Measurements from ENCODE around the gene TMEM82.

TMEM82 gene

GRCh38 chr1:15736038-15736891 is 6.0 kb upstream of the TMEM82 start, which contains the start of gene SLC25A34:
Gene SLC25A34 (plus strand): TSS chr1:15736258. CDS start chr1:15736486, 228 bp downstream.
- peak; percentile 85 for DNase-seq (ENCODE audit: low spot score)

- no peak for DNase-seq (ENCODE audit: low spot score)
Measured at GRCh38 chr1:15736892-15737261, 5.4 kb upstream of the TMEM82 start.

GRCh38 chr1:15737324-15738319 is 4.7 kb upstream of the TMEM82 start:
- DNase-seq (ENCODE audit: low spot score), result no peak

- DNase-seq (ENCODE audit: low spot score), result no peak
Measured at GRCh38 chr1:15738416-15739113, 3.7 kb upstream of the TMEM82 start.

- DNase-seq (ENCODE audit: low spot score), result no peak
Measured at GRCh38 chr1:15739259-15739658, 3.0 kb upstream of the TMEM82 start.

- no peak for DNase-seq (ENCODE audit: low spot score)
Measured at GRCh38 chr1:15739745-15740144, 2.6 kb upstream of the TMEM82 start.

- peak; percentile 93 for DNase-seq (ENCODE audit: low spot score)
Measured at GRCh38 chr1:15740924-15741850, 1.1 kb upstream of the TMEM82 start.

- no peak for DNase-seq (ENCODE audit: low spot score)
Measured at GRCh38 chr1:15744122-15744679, 1.9 kb downstream of the TMEM82 start.

GRCh38 chr1:15747378-15747777 is 5.1 kb downstream of the TMEM82 start:
- DNase-seq (ENCODE audit: low spot score), result no peak

GRCh38 chr1:15748264-15748663 is 6.0 kb downstream of the TMEM82 start:
- DNase-seq (ENCODE audit: low spot score), result no peak

- no peak for DNase-seq (ENCODE audit: low spot score)
Measured at GRCh38 chr1:15748690-15749398, 6.5 kb downstream of the TMEM82 start.

- no peak for DNase-seq (ENCODE audit: low spot score)
Measured at GRCh38 chr1:15749399-15750291, 7.3 kb downstream of the TMEM82 start.

- DNase-seq (ENCODE audit: low spot score), result no peak
Measured at GRCh38 chr1:15750924-15751323, 8.6 kb downstream of the TMEM82 start.

GRCh38 chr1:15751717-15752116 is 9.4 kb downstream of the TMEM82 start:
- DNase-seq (ENCODE audit: low spot score), result no peak

GRCh38 chr1:15753776-15754175 is 11.5 kb downstream of the TMEM82 start:
- DNase-seq (ENCODE audit: low spot score), result no peak

- no peak for DNase-seq (ENCODE audit: low spot score)
Measured at GRCh38 chr1:15755021-15755645, 12.8 kb downstream of the TMEM82 start.

GRCh38 chr1:15755646-15756040 is 13.3 kb downstream of the TMEM82 start:
- no peak for DNase-seq (ENCODE audit: low spot score)

Measured in iPS-NIHi11 (cell line).